ENCODE measurements around the gene ARAP2.

Gene ARAP2

DNA sequence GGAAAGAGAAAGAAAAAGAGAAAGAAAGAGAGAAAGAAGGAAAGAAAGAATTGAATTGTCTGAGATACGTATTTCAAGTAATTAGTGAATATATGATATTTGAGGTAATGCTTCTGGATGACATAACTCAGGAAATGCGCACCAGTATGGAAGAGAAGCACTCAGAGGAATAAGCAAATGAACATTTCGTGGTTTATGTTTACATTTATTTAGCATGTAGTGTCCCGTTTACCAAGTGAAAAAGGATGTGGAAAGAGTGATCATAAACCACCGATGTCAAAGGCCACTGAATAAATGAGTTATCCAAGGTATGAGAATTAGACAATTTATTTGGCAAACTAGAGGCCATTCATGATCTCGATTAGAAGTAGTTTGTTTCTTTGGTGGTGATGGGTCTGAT lies 200.4 kb downstream of the ARAP2 start:
- no peaks in the 10 kb centered on the region for H3K36me3 ChIP-seq (ENCODE audit: insufficient read depth, low read length)
- H3K4me3 ChIP-seq (ENCODE audit: low read depth in 1 of 2, low read length in 2 of 2): no peak overlapping the region
- no peaks in the 10 kb centered on the region for H3K27me3 ChIP-seq (ENCODE audit: control insufficient read depth in 1 of 2, insufficient read depth in 2 of 2, low read length in 2 of 2)

DNA sequence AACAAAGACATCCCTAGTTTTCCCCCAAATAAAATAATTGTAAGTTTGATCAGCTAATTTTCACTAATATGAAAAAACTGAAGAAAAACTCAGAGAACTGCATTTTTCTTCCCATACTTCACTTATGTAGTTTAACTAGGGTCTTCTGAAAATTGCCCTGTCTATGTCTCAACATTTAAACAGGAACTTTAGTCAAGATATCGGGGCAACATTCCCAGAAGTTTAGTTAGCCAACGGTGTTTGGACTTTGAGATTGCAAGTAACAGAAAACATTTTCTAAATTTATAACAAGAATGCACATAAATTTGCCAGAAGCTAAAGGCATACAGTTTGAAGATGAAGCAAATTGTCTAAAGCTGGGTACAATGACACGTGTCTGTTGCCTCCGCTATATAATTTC lies 201.1 kb downstream of the ARAP2 start:
- no peak overlapping the region for H3K4me3 ChIP-seq (ENCODE audit: low read depth in 1 of 2, low read length in 2 of 2)
- no peak overlapping the region for H3K27ac ChIP-seq (ENCODE audit: low read depth, low read length)
- H3K27me3 ChIP-seq (ENCODE audit: control insufficient read depth in 1 of 2, insufficient read depth in 2 of 2, low read length in 2 of 2): no peaks in the 10 kb centered on the region

More for the DNA sequence above, 200.4 kb downstream of the ARAP2 start:
- Histone ChIP-seq H3K4me1 (ENCODE audit: insufficient read depth, low read length) (no peaks in the 10 kb centered on the region), H3K9me3 (ENCODE audit: low read length) (no peaks in the 10 kb centered on the region), H3K9ac (ENCODE audit: low read length) (no peak overlapping the region), H3K27ac (ENCODE audit: low read depth, low read length) (no peak overlapping the region)

DNA sequence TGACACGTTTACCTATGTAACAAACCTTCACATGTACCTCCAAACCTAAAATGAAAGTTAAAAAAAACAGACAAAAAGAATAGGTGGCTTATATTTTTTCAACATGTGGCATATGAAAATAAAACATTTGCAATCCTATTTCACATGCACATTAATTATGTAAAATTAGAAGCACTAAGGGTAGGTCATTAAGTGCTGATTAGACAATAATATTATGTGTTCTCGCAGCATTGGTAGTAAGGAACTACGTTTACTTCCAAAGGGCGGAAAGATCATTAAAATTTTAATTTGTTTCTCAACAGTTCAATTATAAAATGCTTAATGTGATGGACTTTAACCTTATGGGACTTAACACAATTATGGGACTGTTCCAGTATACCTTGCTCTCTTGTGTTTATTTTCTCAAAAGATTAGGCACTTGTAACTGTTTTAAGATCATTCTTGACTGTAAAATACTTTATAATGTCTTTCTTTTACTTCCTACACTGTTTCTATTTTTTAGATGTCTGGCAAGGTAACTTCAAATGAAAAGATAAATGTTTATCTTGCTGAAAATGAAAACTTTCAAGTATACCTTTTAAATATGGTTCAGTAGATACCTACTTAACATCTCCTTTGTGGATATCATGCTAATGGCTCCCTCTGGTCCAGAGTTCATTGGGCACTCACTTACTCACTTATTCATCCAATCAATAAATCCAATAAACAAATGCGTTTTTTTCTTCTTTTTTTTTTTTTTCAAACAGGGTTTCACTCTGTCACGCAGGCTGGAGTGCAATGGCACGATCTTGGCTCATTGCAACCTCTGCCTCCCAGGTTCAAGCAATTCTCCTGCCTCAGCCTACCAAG lies 202.0 kb downstream of the ARAP2 start:
- H3K4me1 ChIP-seq (ENCODE audit: insufficient read depth, low read length): no peaks in the 10 kb centered on the region
- no peak overlapping the region for H3K9ac ChIP-seq (ENCODE audit: low read length)
- no peaks in the 10 kb centered on the region for H3K36me3 ChIP-seq (ENCODE audit: insufficient read depth, low read length)
- H3K27me3 ChIP-seq (ENCODE audit: control insufficient read depth in 1 of 2, insufficient read depth in 2 of 2, low read length in 2 of 2): no peaks in the 10 kb centered on the region
- no peak overlapping the region for H3K27ac ChIP-seq (ENCODE audit: low read depth, low read length)
- H3K9me3 ChIP-seq (ENCODE audit: low read length): no peaks in the 10 kb centered on the region
- no peak overlapping the region for H3K4me3 ChIP-seq (ENCODE audit: low read depth in 1 of 2, low read length in 2 of 2)

More for the DNA sequence above, 201.1 kb downstream of the ARAP2 start:
- Histone ChIP-seq H3K36me3 (ENCODE audit: insufficient read depth, low read length) (no peaks in the 10 kb centered on the region), H3K9ac (ENCODE audit: low read length) (no peak overlapping the region), H3K4me1 (ENCODE audit: insufficient read depth, low read length) (no peaks in the 10 kb centered on the region), H3K9me3 (ENCODE audit: low read length) (no peaks in the 10 kb centered on the region)

DNA sequence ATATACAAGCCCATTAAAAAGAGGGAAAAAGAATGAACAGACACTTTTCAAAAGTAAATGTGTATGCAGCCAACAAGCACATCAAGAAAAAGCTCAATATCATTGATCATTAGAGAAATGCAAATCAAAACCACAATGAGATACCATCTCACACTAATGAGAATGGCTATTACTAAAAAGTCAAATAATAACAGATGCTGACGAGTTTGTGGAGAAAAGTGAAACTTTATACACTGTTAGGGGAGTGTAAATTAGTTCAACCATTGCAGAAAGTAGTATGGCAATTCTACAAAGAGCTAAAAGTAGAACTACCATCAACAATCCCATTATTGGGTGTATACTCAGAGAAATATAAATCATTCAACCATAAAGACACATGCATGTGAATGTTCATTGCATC lies 203.0 kb downstream of the ARAP2 start:
- Histone ChIP-seq H3K4me3 (ENCODE audit: low read depth in 1 of 2, low read length in 2 of 2) (no peak overlapping the region), H3K27ac (ENCODE audit: low read depth, low read length) (no peak overlapping the region), H3K27me3 (ENCODE audit: control insufficient read depth in 1 of 2, insufficient read depth in 2 of 2, low read length in 2 of 2) (no peaks in the 10 kb centered on the region), H3K4me1 (ENCODE audit: insufficient read depth, low read length) (no peaks in the 10 kb centered on the region), H3K36me3 (ENCODE audit: insufficient read depth, low read length) (no peaks in the 10 kb centered on the region), H3K9ac (ENCODE audit: low read length) (no peak overlapping the region), H3K9me3 (ENCODE audit: low read length) (no peaks in the 10 kb centered on the region)

DNA sequence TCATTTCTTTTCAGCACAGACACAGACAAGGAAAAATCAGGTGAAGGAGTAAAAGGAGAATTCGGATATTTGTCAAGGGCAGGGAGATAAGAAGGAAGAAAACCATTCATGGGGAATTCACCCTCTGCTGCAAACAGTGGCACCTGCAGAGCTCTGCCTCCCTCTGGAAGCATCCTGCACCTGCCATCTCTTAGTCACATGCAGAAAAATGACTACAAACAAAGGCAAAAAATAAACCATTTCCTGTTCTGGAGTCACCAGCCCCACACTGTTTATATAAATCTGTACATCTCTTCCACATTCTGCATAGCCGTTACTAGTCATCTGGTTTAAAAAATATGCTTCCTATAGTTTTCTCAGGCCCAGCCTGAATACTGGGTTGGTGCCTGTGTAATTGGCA lies 205.3 kb downstream of the ARAP2 start:
- no peak overlapping the region for H3K9ac ChIP-seq (ENCODE audit: low read length)
- no peak overlapping the region for H3K27ac ChIP-seq (ENCODE audit: low read depth, low read length)
- H3K4me1 ChIP-seq (ENCODE audit: insufficient read depth, low read length): no peaks in the 10 kb centered on the region
- no peak overlapping the region for H3K4me3 ChIP-seq (ENCODE audit: low read depth in 1 of 2, low read length in 2 of 2)
- no peaks in the 10 kb centered on the region for H3K36me3 ChIP-seq (ENCODE audit: insufficient read depth, low read length)
- H3K9me3 ChIP-seq (ENCODE audit: low read length): no peaks in the 10 kb centered on the region
- H3K27me3 ChIP-seq (ENCODE audit: control insufficient read depth in 1 of 2, insufficient read depth in 2 of 2, low read length in 2 of 2): no peaks in the 10 kb centered on the region

DNA sequence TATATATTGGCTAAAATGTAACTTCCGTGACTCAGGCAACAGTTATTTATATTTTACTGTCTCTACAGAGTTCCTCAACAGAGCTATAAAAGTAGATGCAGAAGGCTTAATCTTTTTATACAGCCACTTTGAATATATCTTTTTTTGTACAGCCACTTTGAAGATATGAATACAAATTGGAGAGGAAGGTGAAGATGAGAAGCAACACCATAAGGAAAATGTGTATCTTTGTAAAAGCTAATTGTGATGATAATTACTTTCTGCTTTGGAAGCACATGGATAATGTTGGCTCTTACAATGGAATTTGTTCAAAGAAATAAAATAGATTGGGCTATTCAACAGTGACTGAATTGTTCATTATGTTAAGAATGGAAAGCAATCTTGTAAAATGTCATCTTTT lies 205.8 kb downstream of the ARAP2 start:
- Histone ChIP-seq H3K4me3 (ENCODE audit: low read depth in 1 of 2, low read length in 2 of 2) (no peak overlapping the region), H3K36me3 (ENCODE audit: insufficient read depth, low read length) (no peaks in the 10 kb centered on the region), H3K4me1 (ENCODE audit: insufficient read depth, low read length) (no peaks in the 10 kb centered on the region), H3K27me3 (ENCODE audit: control insufficient read depth in 1 of 2, insufficient read depth in 2 of 2, low read length in 2 of 2) (no peaks in the 10 kb centered on the region), H3K9ac (ENCODE audit: low read length) (no peak overlapping the region), H3K9me3 (ENCODE audit: low read length) (no peaks in the 10 kb centered on the region), H3K27ac (ENCODE audit: low read depth, low read length) (no peak overlapping the region)

DNA sequence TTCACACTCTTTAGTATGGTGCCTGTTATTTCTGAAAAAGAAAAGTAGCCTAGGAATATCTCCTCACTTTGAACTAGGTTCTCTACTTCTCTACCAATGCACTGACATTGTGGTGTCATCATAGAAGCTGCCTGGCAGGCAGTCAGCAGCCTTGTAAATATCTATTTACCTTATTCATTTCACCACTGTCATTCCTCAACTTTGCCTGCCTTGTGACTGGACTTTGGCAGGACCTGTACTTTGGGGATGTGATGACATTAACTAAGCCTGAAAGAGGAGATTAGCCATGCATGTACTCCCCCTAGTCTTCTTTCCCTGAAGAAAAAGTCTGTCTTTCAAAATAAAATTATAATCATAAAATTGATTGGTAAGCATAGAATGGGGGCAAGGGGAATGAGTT lies 207.2 kb downstream of the ARAP2 start:
- no peak overlapping the region for H3K9ac ChIP-seq (ENCODE audit: low read length)
- H3K4me1 ChIP-seq (ENCODE audit: insufficient read depth, low read length): no peaks in the 10 kb centered on the region
- H3K36me3 ChIP-seq (ENCODE audit: insufficient read depth, low read length): no peaks in the 10 kb centered on the region
- H3K9me3 ChIP-seq (ENCODE audit: low read length): no peaks in the 10 kb centered on the region
- H3K27me3 ChIP-seq (ENCODE audit: control insufficient read depth in 1 of 2, insufficient read depth in 2 of 2, low read length in 2 of 2): no peaks in the 10 kb centered on the region
- H3K27ac ChIP-seq (ENCODE audit: low read depth, low read length): no peak overlapping the region
- H3K4me3 ChIP-seq (ENCODE audit: low read depth in 1 of 2, low read length in 2 of 2): no peak overlapping the region

DNA sequence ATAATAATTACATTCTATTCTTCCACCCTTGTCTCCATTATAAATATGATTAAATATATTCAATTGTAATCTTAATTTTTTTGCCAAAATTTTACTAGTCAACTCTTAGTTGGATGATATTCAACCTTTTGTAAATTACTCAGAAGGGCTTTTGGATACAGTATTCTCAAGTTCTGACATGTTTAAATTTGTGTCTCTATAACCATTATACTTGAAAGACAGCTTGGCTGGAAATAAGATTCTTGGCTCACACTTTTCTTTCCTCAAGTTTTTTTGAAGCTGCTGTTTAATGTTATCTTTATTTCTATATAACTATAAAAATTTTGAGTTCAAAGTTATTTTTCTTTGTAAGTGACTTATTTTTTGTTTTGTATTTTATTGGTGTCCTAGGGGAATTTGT lies 214.4 kb downstream of the ARAP2 start:
- Histone ChIP-seq H3K9me3 (ENCODE audit: low read length) (no peaks in the 10 kb centered on the region), H3K4me1 (ENCODE audit: insufficient read depth, low read length) (no peaks in the 10 kb centered on the region), H3K4me3 (ENCODE audit: low read depth in 1 of 2, low read length in 2 of 2) (no peak overlapping the region), H3K9ac (ENCODE audit: low read length) (no peak overlapping the region), H3K27ac (ENCODE audit: low read depth, low read length) (no peak overlapping the region), H3K36me3 (ENCODE audit: insufficient read depth, low read length) (no peaks in the 10 kb centered on the region), H3K27me3 (ENCODE audit: control insufficient read depth in 1 of 2, insufficient read depth in 2 of 2, low read length in 2 of 2) (no peaks in the 10 kb centered on the region)

DNA sequence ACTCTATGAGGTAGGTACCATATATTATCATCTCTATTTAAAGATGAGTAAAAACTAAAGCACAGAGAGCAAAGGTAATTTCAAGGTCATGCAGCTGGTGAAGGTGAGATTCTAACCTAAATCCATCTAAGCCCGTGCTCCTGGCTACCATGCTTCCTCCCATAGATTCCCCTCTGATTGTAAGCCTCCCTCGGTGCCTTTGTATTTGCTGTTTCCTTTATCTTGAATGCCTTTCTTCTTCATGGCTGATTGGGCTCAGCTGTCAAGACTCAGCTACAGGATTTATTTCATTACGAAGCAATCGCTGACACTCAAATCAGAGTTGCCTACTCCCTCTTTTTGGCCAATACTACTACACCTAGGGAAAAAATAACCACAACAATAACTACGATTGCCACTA lies 217.1 kb downstream of the ARAP2 start:
- no peaks in the 10 kb centered on the region for H3K4me1 ChIP-seq (ENCODE audit: insufficient read depth, low read length)
- no peak overlapping the region for H3K27ac ChIP-seq (ENCODE audit: low read depth, low read length)
- H3K36me3 ChIP-seq (ENCODE audit: insufficient read depth, low read length): no peaks in the 10 kb centered on the region
- no peaks in the 10 kb centered on the region for H3K9me3 ChIP-seq (ENCODE audit: low read length)
- no peaks in the 10 kb centered on the region for H3K27me3 ChIP-seq (ENCODE audit: control insufficient read depth in 1 of 2, insufficient read depth in 2 of 2, low read length in 2 of 2)
- no peak overlapping the region for H3K4me3 ChIP-seq (ENCODE audit: low read depth in 1 of 2, low read length in 2 of 2)
- no peak overlapping the region for H3K9ac ChIP-seq (ENCODE audit: low read length)

DNA sequence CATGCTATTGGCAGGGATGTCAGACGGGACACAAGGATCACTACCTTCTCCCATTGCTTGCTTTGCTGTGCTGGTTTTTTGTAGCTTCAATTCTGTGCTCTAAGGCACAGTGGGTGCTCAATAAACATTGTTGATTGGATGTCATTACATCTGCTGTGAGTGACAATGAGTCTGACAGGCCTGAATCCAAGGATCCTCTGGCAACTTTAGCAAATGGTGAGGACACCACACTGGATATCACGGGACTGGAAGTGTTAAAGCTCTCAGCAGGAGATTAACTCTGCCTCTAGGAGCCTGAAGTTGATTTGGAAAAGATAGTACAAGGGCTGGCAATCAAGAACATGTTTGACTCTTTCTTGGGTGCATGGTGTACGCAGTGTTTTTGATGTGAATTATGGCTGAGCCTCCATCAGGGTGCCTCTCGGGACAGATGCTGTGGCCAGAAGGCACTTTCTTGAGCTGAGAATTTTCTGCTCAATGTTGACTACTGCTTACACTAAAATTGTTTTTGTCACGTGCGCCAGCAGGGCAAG lies 217.9 kb downstream of the ARAP2 start:
- Histone ChIP-seq H3K4me1 (ENCODE audit: insufficient read depth, low read length) (no peaks in the 10 kb centered on the region), H3K4me3 (ENCODE audit: low read depth in 1 of 2, low read length in 2 of 2) (no peak overlapping the region), H3K9ac (ENCODE audit: low read length) (no peak overlapping the region), H3K9me3 (ENCODE audit: low read length) (no peaks in the 10 kb centered on the region), H3K36me3 (ENCODE audit: insufficient read depth, low read length) (no peaks in the 10 kb centered on the region), H3K27me3 (ENCODE audit: control insufficient read depth in 1 of 2, insufficient read depth in 2 of 2, low read length in 2 of 2) (no peaks in the 10 kb centered on the region), H3K27ac (ENCODE audit: low read depth, low read length) (no peak overlapping the region)

DNA sequence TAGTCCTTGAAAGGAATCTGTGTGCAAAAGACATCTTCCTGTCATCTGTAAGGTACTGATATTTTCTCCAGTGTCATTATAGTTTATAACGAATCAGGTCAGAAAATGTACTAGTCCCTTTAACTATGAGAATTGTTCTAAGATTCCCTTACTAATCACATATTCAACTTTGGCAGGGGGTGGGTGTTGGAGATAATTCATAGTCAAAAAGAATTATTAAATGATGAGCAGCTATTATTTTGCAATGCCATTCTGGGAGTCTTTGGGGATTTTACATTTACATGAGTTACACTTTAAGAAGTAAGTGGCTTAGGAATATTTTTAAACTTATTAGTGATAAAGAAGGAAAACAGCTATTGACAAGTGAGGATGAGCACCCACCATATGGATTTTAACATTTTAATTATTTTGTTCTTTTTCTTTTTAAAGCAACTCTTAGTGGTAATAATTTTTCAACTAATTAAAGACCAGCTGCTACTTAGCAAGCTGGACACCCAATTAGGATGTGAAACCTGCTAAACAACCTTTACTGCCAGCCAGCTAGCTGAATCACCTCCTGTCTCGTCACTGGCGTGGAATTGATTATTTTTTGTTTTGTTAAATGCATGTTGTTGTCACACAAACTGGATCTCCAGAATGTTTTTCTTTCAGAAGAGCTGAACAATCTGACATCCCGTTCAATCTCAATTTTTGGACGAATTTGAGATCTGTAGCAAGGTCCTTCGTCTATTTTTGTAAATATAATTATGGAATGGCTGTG lies 219.2 kb downstream of the ARAP2 start:
- no peaks in the 10 kb centered on the region for H3K36me3 ChIP-seq (ENCODE audit: insufficient read depth, low read length)
- no peaks in the 10 kb centered on the region for H3K27me3 ChIP-seq (ENCODE audit: control insufficient read depth in 1 of 2, insufficient read depth in 2 of 2, low read length in 2 of 2)
- H3K27ac ChIP-seq (ENCODE audit: low read depth, low read length): no peak overlapping the region
- no peaks in the 10 kb centered on the region for H3K9me3 ChIP-seq (ENCODE audit: low read length)
- H3K9ac ChIP-seq (ENCODE audit: low read length): no peak overlapping the region
- no peaks in the 10 kb centered on the region for H3K4me1 ChIP-seq (ENCODE audit: insufficient read depth, low read length)
- H3K4me3 ChIP-seq (ENCODE audit: low read depth in 1 of 2, low read length in 2 of 2): no peak overlapping the region

Data from muscle layer of colon (tissue), 2 donors.